Vagina (tissue), 2 donors: ENCODE data around the gene ZDHHC22.

Experiments
- POLR2A ChIP-seq, 2 donors: fragments of 450-650 bp; IDR thresholded peaks; one replicate each; pipeline ENCODE4 v1.6.1; 2017; ENCODE audit warnings: antibody characterized with exemption in 2 of 2, mild to moderate bottlenecking in 2 of 2, moderate library complexity in 2 of 2
- TF ChIP-seq, protein P1 (sequence below), 3 experiments: fragments of 450-650 bp in 2 of 3; fragments of 200-600 bp in 1 of 3; sonication (generic) in 1 of 3; IDR thresholded peaks; one replicate each; pipeline ENCODE4 v1.5.1; 2017 to 2019; ENCODE audit warnings: antibody characterized with exemption in 3 of 3, mild to moderate bottlenecking in 2 of 3, moderate library complexity in 2 of 3

- TF ChIP-seq, protein P1, sequence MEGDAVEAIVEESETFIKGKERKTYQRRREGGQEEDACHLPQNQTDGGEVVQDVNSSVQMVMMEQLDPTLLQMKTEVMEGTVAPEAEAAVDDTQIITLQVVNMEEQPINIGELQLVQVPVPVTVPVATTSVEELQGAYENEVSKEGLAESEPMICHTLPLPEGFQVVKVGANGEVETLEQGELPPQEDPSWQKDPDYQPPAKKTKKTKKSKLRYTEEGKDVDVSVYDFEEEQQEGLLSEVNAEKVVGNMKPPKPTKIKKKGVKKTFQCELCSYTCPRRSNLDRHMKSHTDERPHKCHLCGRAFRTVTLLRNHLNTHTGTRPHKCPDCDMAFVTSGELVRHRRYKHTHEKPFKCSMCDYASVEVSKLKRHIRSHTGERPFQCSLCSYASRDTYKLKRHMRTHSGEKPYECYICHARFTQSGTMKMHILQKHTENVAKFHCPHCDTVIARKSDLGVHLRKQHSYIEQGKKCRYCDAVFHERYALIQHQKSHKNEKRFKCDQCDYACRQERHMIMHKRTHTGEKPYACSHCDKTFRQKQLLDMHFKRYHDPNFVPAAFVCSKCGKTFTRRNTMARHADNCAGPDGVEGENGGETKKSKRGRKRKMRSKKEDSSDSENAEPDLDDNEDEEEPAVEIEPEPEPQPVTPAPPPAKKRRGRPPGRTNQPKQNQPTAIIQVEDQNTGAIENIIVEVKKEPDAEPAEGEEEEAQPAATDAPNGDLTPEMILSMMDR (IDR thresholded peaks at IDR 0.05): no peak
- TF ChIP-seq POLR2A (IDR thresholded peaks at IDR 0.05): no peak
Observed at GRCh38 chr14:77085538-77085937, 56.1 kb downstream of the ZDHHC22 start.
